Measurements from ENCODE around the gene SVOPL.

GRCh38 chr7:138549082-138549481, 152.1 kb downstream of the SVOPL start:
- no peak for TF ChIP-seq CTCF (IDR thresholded peaks at IDR 0.05)
- TF ChIP-seq POLR2A (IDR thresholded peaks at IDR 0.05), result no peak

Measured in breast epithelium (tissue), 3 donors.